ENCODE results near the gene SORCS1.

DNA sequence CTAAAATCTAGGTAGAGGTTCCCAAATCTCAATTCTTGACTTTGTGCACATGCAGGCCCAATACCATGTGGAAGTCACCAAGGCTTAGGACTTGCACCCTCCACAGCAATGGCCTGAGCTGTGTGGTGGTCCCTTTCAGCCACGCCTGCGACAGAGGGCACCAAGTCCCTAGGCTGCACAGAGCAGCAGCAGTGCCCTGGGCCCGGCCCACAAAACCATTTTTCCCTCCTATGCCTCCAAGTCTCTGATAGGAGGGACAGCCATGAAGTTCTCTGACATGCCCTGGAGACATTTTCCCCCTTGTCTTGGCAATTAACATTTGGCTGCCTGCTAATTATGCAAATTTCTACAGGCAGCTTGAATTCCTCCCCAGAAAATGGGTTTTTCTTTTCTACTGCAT lies 375.5 kb downstream of the SORCS1 start:
- TF ChIP-seq TBP (IDR thresholded peaks at IDR 0.05; ENCODE audit: low read depth, low read length) (no peak), CTCF (IDR thresholded peaks at IDR 0.05; ENCODE audit: control extremely low read depth in 1 of 3, insufficient read depth in 1 of 3, low read depth in 1 of 3, low read length in 3 of 3) (no peak), EZH2 (IDR thresholded peaks at IDR 0.05; ENCODE audit: low read depth, low read length, severe bottlenecking) (no peak), JUN (IDR thresholded peaks at IDR 0.05; ENCODE audit: low read depth, low read length) (no peak), SP2 (IDR thresholded peaks at IDR 0.05; ENCODE audit: low read length) (no peak), JUND (IDR thresholded peaks at IDR 0.05; ENCODE audit: low read length) (no peak), POLR2AphosphoS5 (IDR thresholded peaks at IDR 0.05; ENCODE audit: low read depth, low read length) (no peak), CEBPB (IDR thresholded peaks at IDR 0.05; ENCODE audit: low read depth, low read length) (no peak), POLR2A (IDR thresholded peaks at IDR 0.05; ENCODE audit: control extremely low read depth in 1 of 2, low read depth in 2 of 2, low read length in 2 of 2) (no peak), SP1 (IDR thresholded peaks at IDR 0.05; ENCODE audit: low read depth, low read length) (no peak), CREB1 (IDR thresholded peaks at IDR 0.05) (no peak)
